ENCODE measurements around the gene BICDL2. TPM values are rescaled to one million over a fixed set of nuclear protein-coding genes. Genes with fewer than 3 reads are reported as not detected.

The BICDL2 gene
- total and polyA plus RNA-seq, 2 donors: 0.38 to 6.0 TPM

DNA sequence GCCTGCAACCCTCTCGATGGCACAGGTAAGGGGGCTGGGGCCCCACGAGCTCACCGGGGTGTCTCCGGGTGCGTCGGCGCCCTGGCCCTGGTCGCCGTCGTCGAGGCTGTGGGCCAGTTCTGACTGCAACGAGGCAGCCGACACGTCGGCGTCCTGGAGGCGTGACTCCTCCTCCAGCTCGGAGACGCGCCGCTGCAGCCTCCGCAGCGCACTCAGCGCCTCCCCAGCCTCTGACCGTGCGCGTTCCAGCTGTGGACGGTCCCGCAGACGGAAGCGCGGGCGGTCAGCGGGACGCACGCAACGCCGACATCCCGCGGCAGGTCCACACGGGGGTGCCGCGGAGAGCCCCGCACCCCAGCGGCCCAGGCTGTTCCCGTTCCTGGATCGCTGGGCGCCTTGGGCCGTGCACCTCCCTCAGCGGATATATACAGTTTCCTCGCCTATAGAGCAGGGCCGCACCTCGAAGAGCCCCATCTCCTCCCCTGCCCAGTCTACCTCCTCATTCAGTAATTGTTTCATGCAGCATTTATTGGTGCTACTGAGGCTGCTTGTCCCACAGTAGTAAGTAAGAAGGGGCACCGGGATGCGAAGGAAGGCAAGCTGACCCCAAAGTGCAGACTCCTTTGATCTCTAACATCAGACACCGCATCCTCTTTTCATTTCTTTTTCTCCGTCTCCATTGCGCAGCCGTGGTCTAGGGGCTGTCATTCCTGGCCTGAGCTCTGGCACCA is 7.1 kb downstream of the BICDL2 start:
- Histone ChIP-seq H3K4me1 (ENCODE audit: control insufficient read depth in 2 of 2, insufficient read depth in 2 of 2, low read length in 2 of 2) (peaks cover 13 to 28% of the 10 kb centered on the region in 2 donors), H3K9me3 (ENCODE audit: control insufficient read depth in 2 of 2, insufficient read depth in 1 of 2, low read length in 1 of 2) (peaks cover 0 to 24% of the 10 kb centered on the region in 2 donors), H3K27ac (ENCODE audit: low read depth in 1 of 2, low read length in 1 of 2) (no peak overlapping the region), H3K36me3 (ENCODE audit: control insufficient read depth in 2 of 2, insufficient read depth in 2 of 2, low read length in 1 of 2) (peaks cover 16 to 21% of the 10 kb centered on the region in 2 donors), H3K27me3 (ENCODE audit: control insufficient read depth in 2 of 2, insufficient read depth in 1 of 2, low read length in 1 of 2) (peaks cover 51 to 64% of the 10 kb centered on the region in 2 donors), H3K4me3 (ENCODE audit: low read length in 2 of 2) (no peak overlapping the region)
- 9% methylated on average over 59 of the region's 59 CpGs for WGBS
- peak in 1 of 9 donors; percentile 32 for DNase-seq (ENCODE audit: low read depth in 6 of 9, low spot score in 9 of 9)

DNA sequence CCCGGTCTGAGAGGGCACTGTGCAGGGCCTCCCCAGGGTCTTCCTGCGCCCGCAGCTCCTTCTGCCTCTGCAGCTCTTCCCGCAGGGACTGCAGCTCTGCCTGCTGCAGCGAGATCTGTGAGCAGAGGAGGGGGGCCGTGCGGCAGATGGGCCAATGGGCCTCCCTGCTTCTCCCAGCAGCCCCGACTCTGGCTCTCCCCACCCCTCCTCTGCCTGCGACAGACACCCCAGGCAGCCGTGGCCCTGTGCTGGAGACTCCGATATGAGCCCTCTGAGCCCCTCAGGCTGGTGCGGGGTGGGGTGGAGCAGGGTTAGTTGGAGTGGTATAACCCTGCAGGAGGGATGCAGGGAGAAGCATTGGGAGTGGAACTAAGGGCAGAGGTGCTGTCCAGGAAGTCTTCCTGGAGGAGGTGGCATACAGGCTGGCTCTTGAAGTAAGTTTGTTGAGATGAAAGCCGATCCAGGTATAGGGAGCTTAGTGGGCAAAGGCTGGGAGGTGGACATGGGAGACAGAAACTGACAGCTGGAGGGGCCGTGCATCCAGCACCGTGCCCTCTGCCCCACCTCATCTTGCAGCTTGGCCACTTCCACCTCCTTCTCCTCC is 7.9 kb downstream of the BICDL2 start:
- DNase-seq (ENCODE audit: low read depth in 6 of 9, low spot score in 9 of 9): no peak
- peaks cover 14 to 36% of the 10 kb centered on the region in 2 donors for H3K4me1 ChIP-seq (ENCODE audit: control insufficient read depth in 2 of 2, insufficient read depth in 2 of 2, low read length in 2 of 2)
- peaks cover 48 to 56% of the 10 kb centered on the region in 2 donors for H3K27me3 ChIP-seq (ENCODE audit: control insufficient read depth in 2 of 2, insufficient read depth in 1 of 2, low read length in 1 of 2)
- H3K9me3 ChIP-seq (ENCODE audit: control insufficient read depth in 2 of 2, insufficient read depth in 1 of 2, low read length in 1 of 2): peaks cover 0 to 24% of the 10 kb centered on the region in 2 donors
- peak overlapping the region in 1 of 2 donors; percentile 15 for H3K4me3 ChIP-seq (ENCODE audit: low read length in 2 of 2)
- H3K27ac ChIP-seq (ENCODE audit: low read depth in 1 of 2, low read length in 1 of 2): no peak overlapping the region
- H3K36me3 ChIP-seq (ENCODE audit: control insufficient read depth in 2 of 2, insufficient read depth in 2 of 2, low read length in 1 of 2): peaks cover 16 to 21% of the 10 kb centered on the region in 2 donors
- 31% methylated on average over 15 of the region's 15 CpGs for WGBS

DNA sequence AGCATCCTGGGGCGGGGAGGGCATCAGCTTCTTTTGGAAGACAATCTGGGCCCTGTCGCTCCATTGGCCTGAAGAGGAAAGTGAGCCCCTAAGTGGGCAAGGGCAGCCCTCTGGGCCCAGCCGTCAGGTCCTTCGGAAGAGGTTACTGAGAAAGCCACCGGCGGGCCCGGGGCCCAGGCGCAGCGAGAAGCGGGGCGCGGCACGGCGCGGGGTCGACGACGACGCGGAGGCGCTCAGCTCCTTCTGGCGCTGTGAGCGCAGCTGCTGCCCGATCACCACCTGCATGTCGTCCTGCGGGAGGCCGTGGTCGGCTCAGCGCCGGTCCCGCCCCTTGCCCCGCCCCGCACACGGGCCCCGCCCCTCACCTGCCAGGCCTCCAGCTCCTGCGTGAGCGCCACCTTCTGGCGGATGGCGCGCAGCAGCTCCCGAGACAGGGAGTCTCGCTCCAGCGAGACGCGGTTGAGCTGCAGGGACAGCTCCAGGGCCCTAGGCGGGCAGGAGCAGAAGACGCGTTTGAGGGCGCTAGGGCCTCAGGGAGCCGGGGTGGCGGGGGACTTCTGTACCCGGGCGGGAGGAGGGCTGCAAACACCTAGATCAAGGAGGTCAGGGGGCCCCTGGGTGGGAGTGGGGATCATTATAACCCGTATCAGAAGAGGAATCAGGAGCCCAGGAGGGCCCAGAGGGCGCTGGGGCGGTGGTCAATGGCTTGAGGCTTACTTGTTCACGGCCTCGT is 8.6 kb downstream of the BICDL2 start:
- H3K4me3 ChIP-seq (ENCODE audit: low read length in 2 of 2): peak overlapping the region in 1 of 2 donors; percentile 23
- peak; percentile 57 to 92 (median 85) for DNase-seq (ENCODE audit: low read depth in 6 of 9, low spot score in 9 of 9)

DNA sequence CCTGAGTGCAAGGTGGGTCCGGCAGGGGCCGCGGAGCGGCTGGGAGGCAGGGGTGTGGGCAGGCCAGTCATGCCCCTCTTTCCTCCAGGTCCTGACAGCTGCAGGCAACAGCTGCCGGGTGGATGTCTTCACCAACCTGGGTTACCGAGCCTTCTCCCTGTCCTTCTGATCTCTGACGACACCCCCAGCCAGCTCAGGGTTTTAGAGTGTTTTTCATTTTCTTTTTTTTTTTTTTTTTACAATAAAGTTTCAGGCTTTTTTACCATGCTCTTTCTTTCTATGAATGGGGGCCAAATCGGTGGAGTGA is 9.3 kb downstream of the BICDL2 start:
- H3K4me1 ChIP-seq (ENCODE audit: control insufficient read depth in 2 of 2, insufficient read depth in 2 of 2, low read length in 2 of 2): peaks cover 26 to 50% of the 10 kb centered on the region in 2 donors
- H3K36me3 ChIP-seq (ENCODE audit: control insufficient read depth in 2 of 2, insufficient read depth in 2 of 2, low read length in 1 of 2): peaks cover 16 to 21% of the 10 kb centered on the region in 2 donors
- H3K27ac ChIP-seq (ENCODE audit: low read depth in 1 of 2, low read length in 1 of 2): no peak overlapping the region
- peaks cover 36 to 46% of the 10 kb centered on the region in 2 donors for H3K27me3 ChIP-seq (ENCODE audit: control insufficient read depth in 2 of 2, insufficient read depth in 1 of 2, low read length in 1 of 2)
- WGBS: 96% methylated on average over 8 of the region's 8 CpGs
- no peak overlapping the region for H3K4me3 ChIP-seq (ENCODE audit: low read length in 2 of 2)
- no peak for DNase-seq (ENCODE audit: low read depth in 6 of 9, low spot score in 9 of 9)
- H3K9me3 ChIP-seq (ENCODE audit: control insufficient read depth in 2 of 2, insufficient read depth in 1 of 2, low read length in 1 of 2): peaks cover 0 to 24% of the 10 kb centered on the region in 2 donors

More for the DNA sequence above, 8.6 kb downstream of the BICDL2 start:
- peaks cover 20 to 43% of the 10 kb centered on the region in 2 donors for H3K4me1 ChIP-seq (ENCODE audit: control insufficient read depth in 2 of 2, insufficient read depth in 2 of 2, low read length in 2 of 2)
- peaks cover 41 to 49% of the 10 kb centered on the region in 2 donors for H3K27me3 ChIP-seq (ENCODE audit: control insufficient read depth in 2 of 2, insufficient read depth in 1 of 2, low read length in 1 of 2)
- WGBS: 7% methylated on average over 58 of the region's 58 CpGs
- peaks cover 16 to 21% of the 10 kb centered on the region in 2 donors for H3K36me3 ChIP-seq (ENCODE audit: control insufficient read depth in 2 of 2, insufficient read depth in 2 of 2, low read length in 1 of 2)
- H3K9me3 ChIP-seq (ENCODE audit: control insufficient read depth in 2 of 2, insufficient read depth in 1 of 2, low read length in 1 of 2): peaks cover 0 to 24% of the 10 kb centered on the region in 2 donors
- H3K27ac ChIP-seq (ENCODE audit: low read depth in 1 of 2, low read length in 1 of 2): peak overlapping the region in 1 of 2 donors; percentile 68

DNA sequence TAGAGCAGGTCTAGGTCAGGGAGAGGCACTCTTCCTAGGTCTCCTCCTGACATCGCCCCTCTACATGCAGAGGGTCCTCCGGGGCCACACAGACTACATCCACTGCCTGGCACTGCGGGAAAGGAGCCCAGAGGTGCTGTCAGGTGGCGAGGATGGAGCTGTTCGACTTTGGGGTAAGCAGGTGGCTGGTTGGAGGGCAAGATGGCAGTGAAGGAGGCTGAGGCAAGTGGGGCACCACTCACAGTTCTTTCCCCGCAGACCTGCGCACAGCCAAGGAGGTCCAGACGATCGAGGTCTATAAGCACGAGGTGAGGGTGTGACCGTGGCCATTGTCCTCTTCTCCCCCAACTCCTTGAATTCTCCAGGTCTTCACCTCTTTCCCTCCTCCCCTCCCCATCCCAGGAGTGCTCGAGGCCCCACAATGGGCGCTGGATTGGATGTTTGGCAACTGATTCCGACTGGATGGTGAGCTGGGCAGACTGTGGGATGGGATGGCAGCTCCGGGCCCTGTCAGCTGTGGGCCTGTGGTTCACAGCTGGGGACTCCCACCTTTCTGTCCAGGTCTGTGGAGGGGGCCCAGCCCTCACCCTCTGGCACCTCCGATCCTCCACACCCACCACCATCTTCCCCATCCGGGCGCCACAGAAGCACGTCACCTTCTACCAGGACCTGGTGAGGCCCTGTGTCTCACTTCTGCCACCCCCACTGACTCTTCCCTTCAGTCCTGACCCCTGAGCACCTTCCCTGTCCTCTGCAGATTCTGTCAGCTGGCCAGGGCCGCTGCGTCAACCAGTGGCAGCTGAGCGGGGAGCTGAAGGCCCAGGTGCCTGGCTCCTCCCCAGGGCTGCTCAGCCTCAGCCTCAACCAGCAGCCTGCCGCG is 9.9 kb downstream of the BICDL2 start:
- no peak for DNase-seq (ENCODE audit: low read depth in 6 of 9, low spot score in 9 of 9)
- peaks cover 31 to 56% of the 10 kb centered on the region in 2 donors for H3K4me1 ChIP-seq (ENCODE audit: control insufficient read depth in 2 of 2, insufficient read depth in 2 of 2, low read length in 2 of 2)
- 98% methylated on average over 24 of the region's 24 CpGs for WGBS
- H3K9me3 ChIP-seq (ENCODE audit: control insufficient read depth in 2 of 2, insufficient read depth in 1 of 2, low read length in 1 of 2): peaks cover 0 to 24% of the 10 kb centered on the region in 2 donors
- H3K36me3 ChIP-seq (ENCODE audit: control insufficient read depth in 2 of 2, insufficient read depth in 2 of 2, low read length in 1 of 2): peaks cover 16 to 21% of the 10 kb centered on the region in 2 donors
- H3K27ac ChIP-seq (ENCODE audit: low read depth in 1 of 2, low read length in 1 of 2): no peak overlapping the region
- no peak overlapping the region for H3K4me3 ChIP-seq (ENCODE audit: low read length in 2 of 2)
- H3K27me3 ChIP-seq (ENCODE audit: control insufficient read depth in 2 of 2, insufficient read depth in 1 of 2, low read length in 1 of 2): peaks cover 33 to 46% of the 10 kb centered on the region in 2 donors

DNA sequence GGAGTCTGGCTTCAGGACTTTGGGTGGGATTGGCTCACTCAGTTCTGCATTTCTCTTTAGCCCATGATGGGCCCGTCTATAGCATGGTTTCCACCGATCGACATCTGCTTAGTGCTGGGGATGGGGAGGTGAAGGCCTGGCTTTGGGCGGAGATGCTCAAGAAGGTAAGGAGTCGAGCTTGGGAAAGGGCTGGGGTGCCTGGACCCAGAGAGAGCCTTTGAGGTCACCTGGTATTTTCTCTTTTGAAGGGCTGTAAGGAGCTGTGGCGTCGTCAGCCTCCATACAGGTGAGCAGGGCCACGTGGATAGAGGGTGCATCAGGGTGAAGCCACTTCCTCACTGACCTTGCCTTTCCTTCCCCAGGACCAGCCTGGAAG is 10.8 kb downstream of the BICDL2 start:
- Histone ChIP-seq H3K9me3 (ENCODE audit: control insufficient read depth in 2 of 2, insufficient read depth in 1 of 2, low read length in 1 of 2) (peaks cover 0 to 27% of the 10 kb centered on the region in 2 donors), H3K36me3 (ENCODE audit: control insufficient read depth in 2 of 2, insufficient read depth in 2 of 2, low read length in 1 of 2) (peaks cover 16 to 21% of the 10 kb centered on the region in 2 donors), H3K27me3 (ENCODE audit: control insufficient read depth in 2 of 2, insufficient read depth in 1 of 2, low read length in 1 of 2) (peaks cover 30 to 47% of the 10 kb centered on the region in 2 donors), H3K4me3 (ENCODE audit: low read length in 2 of 2) (no peak overlapping the region), H3K27ac (ENCODE audit: low read depth in 1 of 2, low read length in 1 of 2) (no peak overlapping the region), H3K4me1 (ENCODE audit: control insufficient read depth in 2 of 2, insufficient read depth in 2 of 2, low read length in 2 of 2) (peaks cover 36 to 64% of the 10 kb centered on the region in 2 donors)
- 97% methylated on average over 8 of the region's 8 CpGs for WGBS
- no peak for DNase-seq (ENCODE audit: low read depth in 6 of 9, low spot score in 9 of 9)

DNA sequence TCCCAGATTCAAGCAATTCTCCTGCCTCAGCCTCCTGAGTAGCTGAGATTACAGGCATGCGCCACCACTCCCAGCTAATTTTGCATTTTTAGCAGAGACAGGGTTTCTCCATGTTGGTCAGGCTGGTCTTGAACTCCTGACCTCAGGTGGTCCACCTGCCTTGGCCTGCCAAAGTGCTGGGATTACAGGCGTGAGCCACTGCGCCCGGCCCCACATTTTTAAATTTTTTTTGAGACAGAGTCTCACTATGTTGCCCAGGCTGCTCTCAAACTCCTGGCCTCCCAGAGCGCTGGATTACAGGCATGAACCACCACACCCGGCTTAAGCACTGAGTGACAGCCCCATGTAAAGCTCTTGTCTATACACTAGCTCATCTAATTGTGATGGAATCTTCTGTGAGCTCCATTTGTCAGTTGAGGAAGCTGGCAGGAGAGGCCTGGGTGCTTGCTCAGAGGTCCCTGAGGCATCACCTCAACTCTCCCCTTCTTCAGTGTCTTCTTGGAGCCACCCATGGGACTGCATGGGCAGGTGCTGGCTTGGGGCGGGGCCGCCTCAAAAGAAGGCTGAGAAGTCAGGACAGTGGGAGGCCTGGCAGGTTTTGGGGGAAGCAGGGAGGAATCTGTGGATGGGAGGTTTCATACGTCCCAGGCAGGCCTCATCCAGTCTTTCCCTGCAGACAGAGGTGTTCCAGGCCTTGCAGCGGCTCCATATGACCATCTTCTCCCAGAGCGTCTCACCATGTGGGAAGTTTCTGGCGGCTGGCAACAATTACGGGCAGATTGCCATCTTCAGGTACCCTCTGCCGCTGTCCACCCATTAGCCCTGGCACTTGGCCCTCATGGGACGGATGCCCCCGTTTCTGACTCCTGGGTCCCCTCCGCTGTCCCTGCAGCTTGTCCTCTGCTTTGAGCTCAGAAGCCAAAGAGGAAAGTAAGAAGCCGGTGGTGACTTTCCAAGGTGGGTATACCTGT is 11.4 kb downstream of the BICDL2 start:
- H3K9me3 ChIP-seq (ENCODE audit: control insufficient read depth in 2 of 2, insufficient read depth in 1 of 2, low read length in 1 of 2): peaks cover 0 to 30% of the 10 kb centered on the region in 2 donors
- peaks cover 42 to 71% of the 10 kb centered on the region in 2 donors for H3K4me1 ChIP-seq (ENCODE audit: control insufficient read depth in 2 of 2, insufficient read depth in 2 of 2, low read length in 2 of 2)
- H3K4me3 ChIP-seq (ENCODE audit: low read length in 2 of 2): no peak overlapping the region
- peaks cover 30 to 47% of the 10 kb centered on the region in 2 donors for H3K27me3 ChIP-seq (ENCODE audit: control insufficient read depth in 2 of 2, insufficient read depth in 1 of 2, low read length in 1 of 2)
- no peak overlapping the region for H3K27ac ChIP-seq (ENCODE audit: low read depth in 1 of 2, low read length in 1 of 2)
- peaks cover 16 to 21% of the 10 kb centered on the region in 2 donors for H3K36me3 ChIP-seq (ENCODE audit: control insufficient read depth in 2 of 2, insufficient read depth in 2 of 2, low read length in 1 of 2)
- 98% methylated on average over 18 of the region's 18 CpGs for WGBS
- DNase-seq (ENCODE audit: low read depth in 6 of 9, low spot score in 9 of 9): no peak
